Peyer's patch (tissue), 4 donors: ENCODE data around the gene EXOC4.

Experiments
- POLR2A ChIP-seq, 2 donors: fragments of 450-650 bp; IDR thresholded peaks; one replicate each; pipeline ENCODE4 v1.5.1; 2017; ENCODE audit warnings: antibody characterized with exemption in 2 of 2, mild to moderate bottlenecking in 2 of 2, moderate library complexity in 2 of 2
- TF ChIP-seq, protein P1 (sequence below), 6 experiments: fragments of 450-650 bp in 4 of 6; fragments of 200-600 bp in 2 of 6; sonication (generic) in 1 of 6; IDR thresholded peaks; one replicate each; pipeline ENCODE4 v1.5.1; 2017 to 2019; ENCODE audit warnings: antibody characterized with exemption in 6 of 6, mild to moderate bottlenecking in 3 of 6, moderate library complexity in 1 of 6

DNA sequence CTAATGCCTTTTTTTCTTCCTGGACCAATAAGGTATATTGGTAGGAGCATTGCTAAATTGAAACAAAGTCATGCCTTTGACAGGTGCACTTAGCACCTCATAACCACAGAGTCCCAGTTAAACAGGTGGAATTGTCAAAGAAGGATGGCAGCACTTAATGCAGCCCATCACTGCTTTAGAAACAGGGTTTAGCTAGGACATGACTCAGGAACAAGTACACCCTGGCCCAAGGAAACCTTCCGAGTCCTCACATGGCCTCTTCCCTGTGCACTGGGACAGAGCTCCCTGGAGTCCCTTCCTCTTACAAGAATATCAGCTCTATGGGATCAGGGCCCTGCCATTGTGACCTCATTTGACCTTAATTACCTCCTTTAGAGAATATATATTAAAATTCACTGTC lies 382.7 kb downstream of the EXOC4 start:
- TF ChIP-seq, protein P1, sequence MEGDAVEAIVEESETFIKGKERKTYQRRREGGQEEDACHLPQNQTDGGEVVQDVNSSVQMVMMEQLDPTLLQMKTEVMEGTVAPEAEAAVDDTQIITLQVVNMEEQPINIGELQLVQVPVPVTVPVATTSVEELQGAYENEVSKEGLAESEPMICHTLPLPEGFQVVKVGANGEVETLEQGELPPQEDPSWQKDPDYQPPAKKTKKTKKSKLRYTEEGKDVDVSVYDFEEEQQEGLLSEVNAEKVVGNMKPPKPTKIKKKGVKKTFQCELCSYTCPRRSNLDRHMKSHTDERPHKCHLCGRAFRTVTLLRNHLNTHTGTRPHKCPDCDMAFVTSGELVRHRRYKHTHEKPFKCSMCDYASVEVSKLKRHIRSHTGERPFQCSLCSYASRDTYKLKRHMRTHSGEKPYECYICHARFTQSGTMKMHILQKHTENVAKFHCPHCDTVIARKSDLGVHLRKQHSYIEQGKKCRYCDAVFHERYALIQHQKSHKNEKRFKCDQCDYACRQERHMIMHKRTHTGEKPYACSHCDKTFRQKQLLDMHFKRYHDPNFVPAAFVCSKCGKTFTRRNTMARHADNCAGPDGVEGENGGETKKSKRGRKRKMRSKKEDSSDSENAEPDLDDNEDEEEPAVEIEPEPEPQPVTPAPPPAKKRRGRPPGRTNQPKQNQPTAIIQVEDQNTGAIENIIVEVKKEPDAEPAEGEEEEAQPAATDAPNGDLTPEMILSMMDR (IDR thresholded peaks at IDR 0.05), result no peak
- no peak for TF ChIP-seq POLR2A (IDR thresholded peaks at IDR 0.05)
